AG04449 (cell line): Measurements from ENCODE around the gene LBHD2.

Experiments used
- CTCF ChIA-PET: fragments of 350-600 bp; formaldehyde crosslinking; extraction: SDS; loops from one replicate; lab custom pipeline; 2021; ENCODE audit warnings: antibody characterized with exemption; lab: Yijun Ruan, JAX
- POLR2A ChIA-PET: fragments of 400-600, 350-600 bp; formaldehyde crosslinking; extraction: SDS; loops from one replicate; lab custom pipeline; 2020; ENCODE audit warnings: antibody characterized with exemption, inconsistent platforms; lab: Yijun Ruan, JAX
- DNase-seq: peaks from one replicate; pipeline ENCODE4 v3.0.0-alpha.2; 2010; ENCODE audit warnings: low read depth, low spot score
- H3K4me3 ChIP-seq: 2 replicates; pipeline ENCODE4 v1.5.1; 2011; ENCODE audit warnings: low read depth, mild to moderate bottlenecking, control low read depth, low read length
- TF ChIP-seq, protein P1 (sequence below): IDR thresholded peaks from one replicate; pipeline ENCODE4 v1.5.1; 2011; ENCODE audit warnings: mild to moderate bottlenecking, moderate library complexity, low read length, control low read depth, inconsistent platforms; ENCODE audit not compliant: insufficient read depth; ENCODE audit errors: missing control alignments

The LBHD2 gene

DNA sequence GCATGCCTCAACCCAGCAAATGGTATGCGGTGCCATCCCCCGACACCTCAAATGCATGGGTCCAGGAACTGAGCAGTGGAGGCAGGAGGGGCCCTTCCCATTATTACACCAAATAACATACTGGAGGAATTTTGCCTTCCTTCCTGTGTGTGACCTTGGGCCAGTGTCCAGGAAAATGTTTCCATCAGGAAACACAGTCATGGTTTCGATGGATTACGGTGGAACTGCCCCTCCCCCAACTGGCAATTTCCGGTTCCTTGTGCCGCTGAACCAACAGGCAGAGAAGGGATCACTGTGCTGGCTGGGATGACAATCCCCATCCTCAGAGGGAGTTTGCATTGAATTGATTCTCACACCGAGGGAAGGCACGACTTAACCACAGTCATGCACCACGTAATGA lies 17.6 kb upstream of the LBHD2 start:
- no peak for DNase-seq
- TF ChIP-seq, protein P1, sequence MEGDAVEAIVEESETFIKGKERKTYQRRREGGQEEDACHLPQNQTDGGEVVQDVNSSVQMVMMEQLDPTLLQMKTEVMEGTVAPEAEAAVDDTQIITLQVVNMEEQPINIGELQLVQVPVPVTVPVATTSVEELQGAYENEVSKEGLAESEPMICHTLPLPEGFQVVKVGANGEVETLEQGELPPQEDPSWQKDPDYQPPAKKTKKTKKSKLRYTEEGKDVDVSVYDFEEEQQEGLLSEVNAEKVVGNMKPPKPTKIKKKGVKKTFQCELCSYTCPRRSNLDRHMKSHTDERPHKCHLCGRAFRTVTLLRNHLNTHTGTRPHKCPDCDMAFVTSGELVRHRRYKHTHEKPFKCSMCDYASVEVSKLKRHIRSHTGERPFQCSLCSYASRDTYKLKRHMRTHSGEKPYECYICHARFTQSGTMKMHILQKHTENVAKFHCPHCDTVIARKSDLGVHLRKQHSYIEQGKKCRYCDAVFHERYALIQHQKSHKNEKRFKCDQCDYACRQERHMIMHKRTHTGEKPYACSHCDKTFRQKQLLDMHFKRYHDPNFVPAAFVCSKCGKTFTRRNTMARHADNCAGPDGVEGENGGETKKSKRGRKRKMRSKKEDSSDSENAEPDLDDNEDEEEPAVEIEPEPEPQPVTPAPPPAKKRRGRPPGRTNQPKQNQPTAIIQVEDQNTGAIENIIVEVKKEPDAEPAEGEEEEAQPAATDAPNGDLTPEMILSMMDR: no peak
- ChIA-PET CTCF (interaction anchor here (1.0 to 2.0 kb wide), 2 partner anchors 9 to 215 kb away, joined by 3 to 17 read pairs; no protein-coding TSS in a partner anchor), POLR2A (no interaction called here)
- H3K4me3 ChIP-seq: no peak overlapping the region

DNA sequence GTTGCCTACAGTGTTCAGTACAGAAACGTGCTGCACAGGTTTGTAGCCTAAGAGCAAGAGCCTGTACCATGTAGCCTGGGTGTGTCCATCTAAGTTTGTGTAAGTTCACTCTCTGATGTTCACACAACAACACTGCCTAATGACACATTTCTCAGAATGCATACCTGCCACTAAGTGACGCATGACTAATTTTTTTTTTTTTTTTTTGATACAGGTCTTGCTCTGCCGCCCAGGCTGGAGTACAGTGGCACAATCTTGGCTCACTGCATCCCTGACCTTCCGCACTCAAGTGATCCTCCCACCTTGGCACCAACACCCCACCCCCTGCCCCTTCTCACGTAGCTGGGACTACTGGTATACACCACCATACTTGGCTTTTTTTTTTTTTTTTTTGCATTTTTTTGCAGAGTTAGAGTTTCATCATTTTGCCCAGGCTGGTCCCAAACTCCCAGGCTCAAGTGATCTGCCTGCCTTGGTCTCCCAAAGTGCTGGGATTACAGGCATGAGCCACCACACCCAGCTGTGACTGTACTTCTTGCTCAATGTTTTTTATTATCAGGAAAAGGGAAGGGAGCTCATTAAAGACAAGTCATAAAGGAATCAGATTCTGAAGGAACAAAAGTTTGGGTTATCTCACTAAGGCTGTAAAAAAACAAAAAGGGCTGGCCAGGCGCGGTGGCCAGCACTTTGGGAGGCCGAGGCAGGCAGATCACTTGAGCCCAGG lies 16.6 kb upstream of the LBHD2 start:
- ChIA-PET POLR2A (interaction anchor here (0.6 kb wide), 1 partner anchor 305 kb away, joined by 3 read pairs; no protein-coding TSS in a partner anchor), CTCF (interaction anchor here (0.8 to 1.2 kb wide), 4 partner anchors 8 to 224 kb away, joined by 3 to 5 read pairs (median 3); no protein-coding TSS in a partner anchor)
- TF ChIP-seq, protein P1: no peak
- H3K4me3 ChIP-seq: no peak overlapping the region
- no peak for DNase-seq

DNA sequence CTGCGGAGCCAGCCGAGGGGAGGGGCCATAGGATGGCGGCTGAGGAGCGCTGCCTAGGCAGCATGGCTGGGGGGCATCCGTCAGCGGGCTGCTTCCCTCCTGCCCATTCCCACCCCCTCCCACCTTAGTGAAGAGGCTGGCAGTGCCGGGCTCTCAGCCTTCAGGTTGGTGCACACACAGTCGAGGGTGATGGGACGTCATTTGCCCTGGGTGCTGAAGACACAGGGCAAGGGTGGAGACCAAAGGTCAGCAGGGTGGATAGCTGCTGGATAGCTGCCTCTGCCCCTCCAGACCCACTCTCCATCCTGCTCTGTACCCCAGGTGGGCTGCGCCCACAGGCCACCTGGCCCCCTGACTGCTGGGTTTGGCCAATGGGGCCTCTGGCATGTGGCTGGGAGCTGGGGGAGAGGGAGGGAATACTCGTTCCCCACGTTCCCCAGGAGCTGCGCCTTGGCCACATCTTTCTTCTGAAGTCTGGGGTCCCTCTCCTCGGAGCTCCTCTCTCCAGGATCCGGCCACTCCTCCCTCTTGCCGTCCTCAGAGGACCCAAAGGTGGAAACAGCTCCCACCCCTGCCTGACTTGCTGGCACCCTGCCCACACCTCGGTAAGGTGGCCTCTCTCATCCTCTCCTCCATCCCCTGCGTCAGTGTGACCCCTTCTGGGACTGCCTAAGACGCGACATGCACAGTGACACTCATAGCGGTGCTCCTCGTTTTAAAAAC lies 15.5 kb upstream of the LBHD2 start:
- no peak for DNase-seq
- no peak overlapping the region for H3K4me3 ChIP-seq
- TF ChIP-seq, protein P1: no peak
- CTCF ChIA-PET: interaction anchor here (1.2 kb wide), 2 partner anchors 7 to 11 kb away, joined by 3 read pairs; no protein-coding TSS in a partner anchor
- POLR2A ChIA-PET: no interaction called here

DNA sequence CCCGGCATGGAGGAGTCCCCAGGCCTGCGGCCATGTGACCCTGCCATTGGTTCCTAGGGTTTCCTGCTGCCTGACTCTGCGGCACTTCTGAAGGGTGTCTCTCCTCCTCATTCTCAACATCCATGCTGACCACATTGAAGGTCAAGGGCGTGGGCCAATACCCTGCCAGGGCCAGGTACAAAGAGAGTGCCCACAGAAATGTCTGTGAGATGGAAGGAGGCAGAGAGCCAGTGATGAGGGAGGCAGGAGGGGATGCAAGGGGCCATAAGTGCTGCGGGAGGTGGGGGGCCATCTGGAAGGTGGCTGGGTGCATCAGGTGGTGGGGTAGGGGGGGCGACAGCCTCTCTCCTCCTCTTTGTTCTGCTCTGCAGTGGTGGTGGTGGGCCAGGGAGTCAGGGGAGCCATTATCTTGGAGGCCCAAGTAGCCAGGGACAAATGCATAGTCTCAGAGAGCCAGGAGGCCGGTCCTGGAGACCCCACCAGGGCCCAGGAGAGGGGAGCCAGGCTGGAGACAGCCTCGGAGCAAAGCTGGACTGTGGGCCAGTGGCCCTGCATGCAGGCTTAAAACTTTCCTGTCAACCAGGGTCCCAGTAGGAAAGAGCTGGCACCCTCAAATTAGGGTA lies 13.6 kb upstream of the LBHD2 start:
- TF ChIP-seq, protein P1: no peak
- DNase-seq: no peak
- H3K4me3 ChIP-seq: no peak overlapping the region
- ChIA-PET POLR2A (no interaction called here), CTCF (interaction anchor here (1.2 to 2.2 kb wide), 2 partner anchors 9 to 10 kb away, joined by 3 to 6 read pairs; no protein-coding TSS in a partner anchor)

DNA sequence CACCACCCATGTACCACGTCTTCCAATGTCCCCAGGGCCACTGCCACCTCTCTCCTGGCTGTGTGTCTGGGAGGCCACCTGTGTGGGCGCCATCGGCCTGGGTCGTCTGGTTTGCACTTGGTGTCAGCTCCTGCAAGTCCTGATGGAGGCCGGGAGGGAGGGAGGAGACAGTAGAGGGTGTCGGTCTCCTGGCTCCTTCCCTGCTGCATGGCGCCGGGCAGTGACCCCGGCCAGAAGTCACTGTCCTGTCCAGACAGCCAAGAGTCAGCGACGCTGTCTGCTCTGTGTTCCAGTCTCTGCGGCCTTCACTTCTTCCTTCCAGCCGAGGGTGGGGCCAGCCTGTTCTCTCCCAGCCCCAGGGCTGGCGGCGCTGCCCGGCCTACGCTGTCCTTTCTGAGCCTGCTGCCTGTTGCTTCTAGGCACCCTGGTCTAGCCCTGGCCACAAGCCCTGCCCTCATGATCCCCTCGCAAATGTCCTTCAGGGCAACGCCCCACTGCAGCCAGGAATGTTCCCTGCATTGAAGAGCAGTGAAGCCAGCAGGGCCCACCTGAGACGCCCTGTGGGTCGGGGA lies 13.0 kb upstream of the LBHD2 start:
- no peak overlapping the region for H3K4me3 ChIP-seq
- DNase-seq: no peak
- TF ChIP-seq, protein P1: no peak
- POLR2A ChIA-PET: no interaction called here
- CTCF ChIA-PET: interaction anchor here (2.2 kb wide), 1 partner anchor 11 kb away, joined by 6 read pairs; no protein-coding TSS in a partner anchor
